HG02798 (cell line): ENCODE results near the gene BTBD6.

ENCODE experiments used
- ATAC-seq: cut with Tn5 transposase; IDR thresholded peaks from one replicate; pipeline ENCODE4 v1.9.1; 2021; ENCODE audit warnings: mild to moderate bottlenecking; ENCODE audit not compliant: unreplicated experiment, poor library complexity

The BTBD6 gene

DNA sequence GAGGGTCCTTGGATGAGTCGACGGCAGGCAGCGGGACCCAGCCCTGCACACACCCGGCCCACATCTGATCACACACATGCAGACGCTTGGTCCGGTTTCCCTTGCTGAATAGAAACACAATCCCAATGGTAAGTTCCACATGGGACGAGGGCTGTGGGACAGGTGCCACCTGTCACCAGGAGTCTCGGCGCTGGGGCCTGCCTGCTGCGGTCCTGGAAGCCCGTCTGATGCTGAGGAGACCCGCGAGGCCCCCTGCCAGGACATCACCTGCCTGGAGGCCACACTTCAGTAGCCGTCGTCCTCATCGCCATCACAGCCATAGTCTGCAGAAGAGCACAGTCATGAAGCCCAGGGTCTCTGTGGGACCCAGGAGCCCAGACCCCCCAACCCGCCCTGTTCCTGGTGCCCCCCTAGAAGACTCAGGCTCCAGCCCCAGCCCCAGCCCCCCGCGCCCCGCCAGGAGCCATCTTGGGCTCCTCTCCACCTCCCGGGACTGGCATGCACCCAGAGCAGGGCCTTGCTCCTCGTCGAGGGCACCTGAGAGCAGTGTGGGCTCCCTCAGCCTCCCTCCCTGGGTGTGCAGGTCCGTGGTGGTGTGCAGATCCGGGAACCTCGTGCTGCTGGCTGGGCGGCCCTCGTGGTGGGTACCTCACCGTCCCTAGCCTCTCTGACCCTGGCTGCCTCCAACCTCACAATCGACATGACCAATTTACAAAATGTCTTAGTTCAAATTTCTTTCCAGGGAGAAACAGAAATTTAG is 37.9 kb upstream of the BTBD6 start:
- ATAC-seq: no peak

- ATAC-seq: no peak
Observed at GRCh38 chr14:105211086-105211757, 37.1 kb upstream of the BTBD6 start.

- ATAC-seq: no peak
Observed at GRCh38 chr14:105211758-105212089, 36.6 kb upstream of the BTBD6 start.

GRCh38 chr14:105212541-105213300 is 35.6 kb upstream of the BTBD6 start:
- ATAC-seq: no peak

DNA sequence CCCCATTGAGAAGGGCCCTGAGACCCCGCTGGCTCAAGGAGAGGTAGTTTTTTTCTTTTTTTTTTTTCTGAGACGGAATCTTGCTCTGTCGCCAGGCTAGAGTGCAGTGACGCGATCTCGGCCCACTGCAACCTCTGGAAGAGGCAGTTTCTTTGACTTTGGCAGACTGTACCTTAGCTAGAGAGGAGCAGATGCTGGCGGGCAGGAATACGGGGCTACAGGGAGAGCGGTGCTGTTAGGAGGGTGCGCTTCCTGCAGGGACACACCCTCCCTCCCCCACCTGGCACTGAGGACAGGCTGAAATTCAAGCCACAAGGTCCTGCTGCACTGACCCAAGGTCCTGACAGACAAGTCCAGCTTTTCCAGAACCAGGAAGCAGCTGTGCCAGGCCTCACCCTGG is 35.0 kb upstream of the BTBD6 start:
- ATAC-seq: no peak

DNA sequence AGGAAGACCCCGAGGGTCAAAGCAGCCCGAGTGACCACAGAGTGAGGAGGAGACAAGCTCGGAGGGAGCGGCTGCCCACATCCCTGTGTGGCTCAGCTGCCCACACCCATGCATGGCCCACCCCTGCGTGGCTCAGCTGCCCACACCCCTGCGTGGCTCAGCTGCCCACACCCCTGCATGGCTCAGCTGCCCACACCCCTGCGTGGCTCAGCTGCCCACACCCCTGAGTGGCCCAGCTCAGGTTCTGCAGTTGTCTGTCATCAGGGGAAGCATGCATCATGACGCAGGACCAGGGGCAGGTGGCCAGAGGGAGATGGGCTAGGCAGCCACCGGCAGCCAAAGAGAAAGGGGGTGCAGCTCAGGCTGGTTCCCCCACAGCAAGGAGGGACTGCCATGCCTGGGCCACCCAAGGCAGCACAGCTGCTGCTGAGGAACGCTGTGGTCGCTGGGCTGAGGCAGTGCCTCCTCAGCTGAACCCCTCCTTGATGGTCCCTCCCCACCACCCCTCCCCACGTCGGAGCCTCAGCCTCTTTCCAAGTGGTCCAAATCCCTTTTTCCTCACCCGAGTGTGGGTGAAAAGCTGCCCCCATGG is 33.9 kb upstream of the BTBD6 start:
- ATAC-seq: no peak

GRCh38 chr14:105215602-105216001 is 32.7 kb upstream of the BTBD6 start:
- ATAC-seq: no peak

DNA sequence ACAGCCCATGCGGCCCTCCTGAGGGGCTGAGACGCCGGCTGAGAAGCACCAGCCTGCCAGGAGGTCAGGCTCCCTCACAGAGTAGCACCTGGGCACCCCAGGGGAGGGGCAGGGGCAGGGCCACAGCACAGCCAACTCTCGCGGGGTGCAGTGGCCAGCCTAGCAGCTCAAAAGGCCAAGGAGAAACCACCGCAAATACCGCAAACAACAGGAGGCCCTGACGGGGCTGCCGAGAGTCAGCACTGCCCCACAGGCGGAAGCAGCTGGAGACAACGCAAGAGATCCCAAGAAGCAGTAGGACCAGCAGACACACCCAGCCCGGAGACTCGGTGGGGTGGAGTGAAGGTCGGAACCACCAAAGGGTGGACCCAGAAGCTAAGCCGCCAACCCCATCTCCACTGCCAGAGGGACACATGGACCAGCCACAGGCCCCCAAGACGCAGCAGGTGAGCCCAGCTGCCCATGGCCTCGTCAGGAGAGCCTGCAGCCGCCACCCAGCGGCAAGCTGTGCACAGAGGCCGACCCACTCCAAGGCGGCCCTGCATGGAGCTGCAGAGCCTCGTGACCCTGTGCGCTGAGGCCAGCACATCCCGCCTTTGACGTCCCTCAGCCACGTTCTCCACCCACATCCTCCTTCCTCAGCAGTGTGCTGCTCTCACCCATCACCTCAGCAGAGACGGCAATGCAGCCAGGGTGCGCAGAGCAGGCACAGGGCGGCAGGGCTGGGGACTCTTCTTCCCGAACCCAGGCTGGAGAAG is 31.7 kb upstream of the BTBD6 start:
- no peak for ATAC-seq

- no peak for ATAC-seq
Observed at GRCh38 chr14:105217774-105218173, 30.6 kb upstream of the BTBD6 start.

DNA sequence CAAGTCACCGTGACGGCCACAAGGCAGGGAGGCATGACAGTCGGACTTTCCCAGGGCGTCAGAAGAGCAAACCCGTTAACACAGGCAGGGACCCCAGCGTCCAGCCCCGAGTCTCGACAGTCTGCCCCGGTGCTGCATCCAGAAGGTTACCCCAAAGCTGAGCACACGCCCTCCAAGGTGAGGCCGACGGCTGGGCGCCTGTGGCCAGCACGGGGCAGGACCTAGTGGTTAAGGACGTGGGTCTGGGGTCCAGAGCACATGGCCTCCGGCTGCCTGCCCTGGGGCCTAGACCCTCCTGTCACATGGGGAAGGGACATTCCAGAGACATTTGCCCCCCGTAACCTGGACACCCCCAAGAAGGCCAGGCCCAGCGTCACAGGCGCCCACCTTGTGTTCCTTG is 29.7 kb upstream of the BTBD6 start:
- no peak for ATAC-seq

- no peak for ATAC-seq
Observed at GRCh38 chr14:105219043-105219612, 29.2 kb upstream of the BTBD6 start.

- no peak for ATAC-seq
Observed at GRCh38 chr14:105219753-105220152, 28.6 kb upstream of the BTBD6 start.

DNA sequence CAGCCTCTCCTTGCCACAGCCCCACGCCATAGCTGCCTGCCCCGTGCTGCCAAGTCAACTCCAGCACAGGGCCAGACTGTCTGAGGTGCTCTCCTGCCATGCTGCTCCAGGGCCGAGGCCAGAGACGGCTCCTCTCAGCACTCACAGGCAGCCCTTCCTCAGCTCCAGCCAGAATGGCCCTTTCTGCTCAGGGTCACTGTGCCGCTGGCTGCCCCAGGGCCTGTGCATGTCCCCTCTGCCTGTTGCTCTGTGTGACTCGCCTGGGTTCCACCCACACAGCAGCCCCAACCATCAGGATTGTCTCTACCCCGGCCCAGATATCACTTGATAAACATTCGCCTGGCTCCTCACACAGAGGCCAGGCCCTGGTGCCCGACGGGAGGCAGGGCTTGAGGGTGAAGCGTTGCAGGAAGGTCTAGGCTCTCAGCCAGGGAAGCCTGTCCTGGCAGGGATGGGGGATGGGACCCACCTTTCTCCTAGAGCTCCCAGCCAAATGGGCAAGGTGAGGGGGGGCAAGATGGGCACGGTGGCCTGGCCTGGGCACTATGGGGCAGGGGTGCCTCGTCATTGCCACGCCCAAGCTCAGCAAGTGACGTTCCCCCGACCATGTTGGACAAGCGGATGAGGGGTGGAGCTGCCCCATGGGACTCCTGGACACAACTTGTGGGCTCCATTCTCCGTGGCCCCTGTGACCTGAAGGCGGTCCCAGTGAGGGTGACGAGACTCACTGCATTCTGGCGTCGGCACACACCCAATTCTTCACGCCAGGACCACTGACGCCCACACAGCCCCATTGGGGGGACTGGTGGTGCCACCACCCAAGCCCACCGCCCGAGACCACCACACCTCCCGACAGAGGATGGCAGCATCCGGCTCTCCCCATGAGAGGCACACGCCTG is 27.4 kb upstream of the BTBD6 start:
- no peak for ATAC-seq

- ATAC-seq: no peak
Observed at GRCh38 chr14:105221598-105222178, 26.6 kb upstream of the BTBD6 start.

DNA sequence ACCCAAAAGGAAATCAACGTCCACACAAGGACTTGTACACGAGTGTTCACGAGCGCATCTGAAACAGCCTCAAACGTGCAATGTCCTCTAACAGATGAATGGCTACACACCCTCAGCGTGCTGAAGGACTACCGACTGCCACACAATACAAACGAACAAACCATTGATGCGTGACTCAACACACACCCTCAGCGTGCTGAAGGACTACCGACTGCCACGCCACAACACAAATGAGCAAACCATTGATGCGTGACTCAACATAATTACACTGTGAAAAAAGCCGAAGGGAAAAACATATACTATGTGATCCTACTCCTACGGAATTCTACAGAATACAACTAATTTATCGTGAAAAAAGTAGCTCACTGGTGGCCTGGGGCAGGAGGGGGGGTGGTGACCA is 25.1 kb upstream of the BTBD6 start:
- no peak for ATAC-seq

DNA sequence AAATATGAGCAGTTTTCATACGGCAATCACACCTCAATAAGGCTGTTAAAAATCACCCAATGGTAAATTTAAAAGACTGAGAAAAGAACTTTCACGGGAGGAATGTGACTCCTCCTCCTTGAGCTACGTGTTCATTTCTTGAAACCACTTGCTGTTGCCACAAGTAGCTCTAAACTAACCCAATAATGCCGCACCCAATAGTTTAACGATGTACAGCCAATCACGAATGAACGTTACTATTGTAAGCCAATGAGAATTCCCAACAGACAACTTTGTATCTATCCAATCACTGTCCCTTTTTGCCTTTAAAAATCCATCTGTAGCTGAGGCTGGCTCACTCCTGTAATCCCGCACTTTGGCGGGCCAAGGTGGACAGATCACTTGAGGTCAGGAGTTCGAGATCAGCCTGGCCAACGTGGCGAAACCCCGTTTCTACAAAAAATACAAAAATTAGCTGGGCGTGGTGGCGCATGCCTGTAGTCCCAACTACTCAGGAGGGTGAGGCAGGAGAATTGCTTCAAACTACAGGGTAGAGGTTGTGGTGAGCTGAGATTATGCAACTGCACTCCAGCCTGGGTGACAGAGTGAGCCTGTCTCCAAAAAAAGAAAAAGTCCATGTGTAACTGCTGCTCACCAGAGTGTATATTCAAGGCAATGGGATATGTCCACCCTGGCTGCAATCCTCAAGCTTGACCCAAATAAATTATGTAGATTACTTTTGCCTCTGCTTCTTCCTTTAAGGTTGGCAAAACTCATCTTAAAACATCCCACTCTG is 24.4 kb upstream of the BTBD6 start:
- ATAC-seq: no peak

DNA sequence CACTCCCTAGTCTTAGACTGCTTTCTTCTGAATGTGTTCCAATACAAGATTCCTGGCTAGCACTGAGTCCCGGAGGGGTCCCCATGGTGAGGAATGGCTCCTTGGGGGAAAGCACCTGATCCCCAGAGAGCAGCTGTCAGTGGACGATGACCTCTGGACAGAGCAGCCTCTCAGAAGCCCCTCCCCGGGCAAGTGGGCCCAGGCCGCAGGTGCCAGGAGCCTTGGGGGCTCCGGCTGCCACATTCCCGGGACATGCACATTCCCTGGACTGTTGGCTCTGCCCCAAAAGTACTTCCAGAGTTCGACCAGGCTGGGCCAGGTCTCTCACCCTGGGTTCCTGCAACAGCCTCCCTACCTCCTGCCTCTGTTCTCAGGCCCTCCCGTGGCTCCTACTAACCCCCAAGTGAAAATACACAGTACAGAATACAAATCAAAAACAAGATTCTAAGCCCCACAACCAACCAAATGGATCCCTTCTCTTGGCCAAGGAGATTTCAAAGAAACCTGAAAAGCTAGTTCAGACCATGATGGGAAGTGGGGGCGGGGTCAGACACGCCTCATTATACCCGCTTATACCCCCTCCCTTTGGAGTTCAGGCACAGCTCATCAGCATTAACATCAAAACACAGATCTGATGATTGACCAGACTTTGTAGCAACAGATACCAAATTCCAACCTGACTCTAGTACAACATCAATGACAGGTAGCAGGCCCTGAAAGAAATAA is 23.3 kb upstream of the BTBD6 start:
- no peak for ATAC-seq
